Stimulated activated CD8-positive, alpha-beta memory T cell treated with anti-CD3 and anti-CD28 coated beads, Interleukin-15, amount 100 ng/mL, for 24 hours (primary cell): ENCODE data around the gene ZCCHC12.

ENCODE experiments used
- DNase-seq: peaks from one replicate; pipeline ENCODE4 v3.0.0-alpha.2; 2020; ENCODE audit warnings: low read depth

Gene ZCCHC12

DNA sequence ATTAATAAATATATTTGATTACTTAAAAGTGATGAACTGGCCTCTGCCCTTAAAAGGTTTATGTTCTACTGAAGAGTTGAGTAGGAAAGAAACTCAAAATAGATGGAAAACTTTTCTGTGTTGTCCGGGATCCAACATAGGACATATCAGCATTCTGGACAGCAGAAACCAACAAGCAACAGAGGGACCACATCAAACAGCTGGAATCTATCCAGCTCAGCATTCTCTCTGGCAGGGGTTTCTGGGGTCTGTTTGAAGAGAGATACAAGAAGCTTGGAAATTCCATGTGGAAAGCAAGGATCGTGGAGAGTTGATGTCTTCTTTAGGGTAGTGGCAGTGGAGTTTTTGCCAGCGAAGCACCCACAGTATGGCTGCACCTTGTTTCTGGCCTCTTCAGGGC is 43.6 kb downstream of the ZCCHC12 start:
- DNase-seq, result no peak

DNA sequence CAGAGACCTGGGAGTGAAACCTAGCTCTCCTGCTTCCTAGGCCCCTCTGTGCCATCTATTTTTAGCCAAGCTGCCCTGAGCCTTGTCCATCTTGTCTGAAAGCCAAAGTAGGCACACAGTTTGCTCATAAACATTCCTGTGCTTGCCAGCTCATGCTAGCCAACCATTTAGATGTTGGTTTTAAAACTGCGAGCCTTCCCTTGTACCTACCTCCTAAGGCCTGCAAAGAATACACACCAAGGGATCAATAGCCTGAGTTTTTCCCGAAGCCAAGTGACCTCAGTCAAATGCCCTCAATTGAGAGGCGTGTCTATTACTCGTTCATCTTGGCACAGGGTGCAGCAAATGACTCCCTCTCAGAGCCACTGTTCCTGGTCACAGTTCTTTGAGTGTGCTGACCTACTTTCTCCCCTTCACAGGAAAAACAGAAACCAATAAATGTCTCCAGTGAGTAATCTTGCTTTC is 48.5 kb downstream of the ZCCHC12 start:
- DNase-seq, result no peak
